Heart left ventricle (tissue), 13 donors: Measurements from ENCODE around the gene CD72.

Experiments
- POLR2A ChIP-seq, 2 donors: fragments of 450-650 bp; IDR thresholded peaks; one replicate each; pipeline ENCODE4 v1.6.1; 2017; ENCODE audit warnings: antibody characterized with exemption in 2 of 2, mild to moderate bottlenecking in 2 of 2, moderate library complexity in 2 of 2
- TF ChIP-seq, protein P1 (sequence below), 12 donors: fragments of 200-600 bp; sonication (generic) in 4 of 12; IDR thresholded peaks; one replicate each; pipeline versions ENCODE4 v1.5.0 to v1.8.0; 2018 to 2022; ENCODE audit warnings: antibody characterized with exemption in 12 of 12, mild to moderate bottlenecking in 5 of 12
- donor health status: ischemic (EF 13 %, LVEDD 7.1; RV severe dilation, severe dysfunction).
- donor health status: DM: no; HTN: yes; CAD: no.
- donor health status: DM: no; HTN: no; CAD: no.
- donor health status: ischemic (EF 25% LVEDD 6.9; RV normal size, moderate dysfunction).
- donor health status: ischemic (EF 25% LVEDD 5.7; RV mildly dilated, moderate dysfunction).
- donor health status: ischemic (EF 35%, LVEDD 5.7; RV mildly dilated, moderate dysfunction).
- donor health status: nonischemic (EF 11% LVEDD 7.7; RV severe dilation, severe dysfunction).
- donor health status: DM: yes; HTN: yes; CAD: no.
- donor health status: PGD.
- donor health status: ischemic (EF 29% LVEDD 5.4; RV normal size, mild dysfunction).
- donor health status: nonischemic (EF 23%, LVEDD 6.1; RV moderate dilation, normal function).

DNA sequence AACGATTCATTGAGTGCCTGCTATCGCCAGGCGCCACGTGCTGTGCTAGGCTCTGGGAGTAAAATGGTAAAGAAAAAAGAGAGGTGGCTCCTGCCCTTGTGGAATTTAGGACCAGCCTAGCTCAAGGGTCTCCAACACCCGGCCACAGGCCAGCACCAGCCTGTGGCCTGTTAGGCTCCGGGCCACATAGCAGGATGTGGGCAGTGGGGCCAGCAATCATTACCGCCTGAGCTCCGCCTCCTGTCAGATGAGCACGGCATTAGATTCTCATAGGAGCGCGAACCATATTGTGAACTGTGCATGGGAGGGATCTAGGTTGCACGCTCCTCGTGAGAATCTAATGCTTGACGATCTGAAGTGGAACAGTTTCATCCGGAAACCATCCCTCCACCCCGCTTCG is 38.1 kb upstream of the CD72 start:
- TF ChIP-seq, protein P1, sequence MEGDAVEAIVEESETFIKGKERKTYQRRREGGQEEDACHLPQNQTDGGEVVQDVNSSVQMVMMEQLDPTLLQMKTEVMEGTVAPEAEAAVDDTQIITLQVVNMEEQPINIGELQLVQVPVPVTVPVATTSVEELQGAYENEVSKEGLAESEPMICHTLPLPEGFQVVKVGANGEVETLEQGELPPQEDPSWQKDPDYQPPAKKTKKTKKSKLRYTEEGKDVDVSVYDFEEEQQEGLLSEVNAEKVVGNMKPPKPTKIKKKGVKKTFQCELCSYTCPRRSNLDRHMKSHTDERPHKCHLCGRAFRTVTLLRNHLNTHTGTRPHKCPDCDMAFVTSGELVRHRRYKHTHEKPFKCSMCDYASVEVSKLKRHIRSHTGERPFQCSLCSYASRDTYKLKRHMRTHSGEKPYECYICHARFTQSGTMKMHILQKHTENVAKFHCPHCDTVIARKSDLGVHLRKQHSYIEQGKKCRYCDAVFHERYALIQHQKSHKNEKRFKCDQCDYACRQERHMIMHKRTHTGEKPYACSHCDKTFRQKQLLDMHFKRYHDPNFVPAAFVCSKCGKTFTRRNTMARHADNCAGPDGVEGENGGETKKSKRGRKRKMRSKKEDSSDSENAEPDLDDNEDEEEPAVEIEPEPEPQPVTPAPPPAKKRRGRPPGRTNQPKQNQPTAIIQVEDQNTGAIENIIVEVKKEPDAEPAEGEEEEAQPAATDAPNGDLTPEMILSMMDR (IDR thresholded peaks at IDR 0.05), result no peak
- TF ChIP-seq POLR2A (IDR thresholded peaks at IDR 0.05), result no peak
